IPS-15b (cell line): ENCODE measurements around the gene SMAP2.

Source experiments
- H3K27me3 ChIP-seq: one replicate; pipeline ENCODE4 v1.6.1; 2013; ENCODE audit warnings: low read length; ENCODE audit not compliant: control insufficient read depth, insufficient read depth
- H3K36me3 ChIP-seq: one replicate; pipeline ENCODE4 v1.6.1; 2013; ENCODE audit warnings: low read length; ENCODE audit not compliant: control insufficient read depth, insufficient read depth
- H3K4me1 ChIP-seq: one replicate; pipeline ENCODE4 v1.6.1; 2013; ENCODE audit warnings: mild to moderate bottlenecking, low read length; ENCODE audit not compliant: control insufficient read depth, insufficient read depth
- H3K4me3 ChIP-seq: one replicate; pipeline ENCODE4 v1.5.1; 2013; ENCODE audit warnings: low read depth, low read length
- H3K9ac ChIP-seq: one replicate; pipeline ENCODE4 v1.6.1; 2013; ENCODE audit warnings: low read depth, mild to moderate bottlenecking, low read length
- H3K9me3 ChIP-seq: one replicate; pipeline ENCODE4 v1.6.1; 2013; ENCODE audit warnings: mild to moderate bottlenecking, low read length; ENCODE audit not compliant: control insufficient read depth, insufficient read depth

Gene SMAP2

GRCh38 chr1:40379785-40380452 is 6.4 kb downstream of the SMAP2 start:
- H3K4me3 ChIP-seq = no peak overlapping the region
- H3K9me3 ChIP-seq = no peaks in the 10 kb centered on the region
- H3K9ac ChIP-seq = no peak overlapping the region
- H3K27me3 ChIP-seq = peaks cover 1% of the 10 kb centered on the region
- no peaks in the 10 kb centered on the region for H3K36me3 ChIP-seq
- H3K4me1 ChIP-seq = no peaks in the 10 kb centered on the region

GRCh38 chr1:40380817-40381216 is 7.3 kb downstream of the SMAP2 start:
- Histone ChIP-seq H3K27me3 (no peaks in the 10 kb centered on the region), H3K9ac (no peak overlapping the region), H3K4me3 (no peak overlapping the region), H3K36me3 (no peaks in the 10 kb centered on the region), H3K4me1 (no peaks in the 10 kb centered on the region), H3K9me3 (no peaks in the 10 kb centered on the region)

GRCh38 chr1:40381268-40382107 is 8.0 kb downstream of the SMAP2 start:
- no peaks in the 10 kb centered on the region for H3K9me3 ChIP-seq
- H3K27me3 ChIP-seq = no peaks in the 10 kb centered on the region
- no peak overlapping the region for H3K4me3 ChIP-seq
- no peak overlapping the region for H3K9ac ChIP-seq
- no peaks in the 10 kb centered on the region for H3K36me3 ChIP-seq
- H3K4me1 ChIP-seq = no peaks in the 10 kb centered on the region

- Histone ChIP-seq H3K36me3 (no peaks in the 10 kb centered on the region), H3K9ac (no peak overlapping the region), H3K4me3 (no peak overlapping the region), H3K9me3 (no peaks in the 10 kb centered on the region), H3K4me1 (no peaks in the 10 kb centered on the region), H3K27me3 (no peaks in the 10 kb centered on the region)
Measured at GRCh38 chr1:40382108-40382460, 8.6 kb downstream of the SMAP2 start.

- Histone ChIP-seq H3K36me3 (no peaks in the 10 kb centered on the region), H3K4me3 (no peak overlapping the region), H3K9ac (no peak overlapping the region), H3K27me3 (no peaks in the 10 kb centered on the region), H3K9me3 (no peaks in the 10 kb centered on the region), H3K4me1 (no peaks in the 10 kb centered on the region)
Measured at GRCh38 chr1:40382601-40383000, 9.1 kb downstream of the SMAP2 start.

- no peaks in the 10 kb centered on the region for H3K36me3 ChIP-seq
- no peak overlapping the region for H3K4me3 ChIP-seq
- H3K9me3 ChIP-seq = no peaks in the 10 kb centered on the region
- H3K27me3 ChIP-seq = no peaks in the 10 kb centered on the region
- no peak overlapping the region for H3K9ac ChIP-seq
- H3K4me1 ChIP-seq = no peaks in the 10 kb centered on the region
Measured at GRCh38 chr1:40383095-40383487, 9.6 kb downstream of the SMAP2 start.

GRCh38 chr1:40383488-40384412 is 10.2 kb downstream of the SMAP2 start:
- no peak overlapping the region for H3K9ac ChIP-seq
- H3K27me3 ChIP-seq = no peaks in the 10 kb centered on the region
- H3K4me3 ChIP-seq = no peak overlapping the region
- H3K36me3 ChIP-seq = no peaks in the 10 kb centered on the region
- H3K4me1 ChIP-seq = no peaks in the 10 kb centered on the region
- H3K9me3 ChIP-seq = no peaks in the 10 kb centered on the region

GRCh38 chr1:40384413-40384762 is 10.9 kb downstream of the SMAP2 start:
- Histone ChIP-seq H3K9ac (no peak overlapping the region), H3K36me3 (no peaks in the 10 kb centered on the region), H3K27me3 (no peaks in the 10 kb centered on the region), H3K9me3 (no peaks in the 10 kb centered on the region), H3K4me1 (no peaks in the 10 kb centered on the region), H3K4me3 (no peak overlapping the region)

GRCh38 chr1:40384887-40385286 is 11.4 kb downstream of the SMAP2 start:
- H3K36me3 ChIP-seq = no peaks in the 10 kb centered on the region
- H3K9ac ChIP-seq = no peak overlapping the region
- H3K4me3 ChIP-seq = no peak overlapping the region
- H3K27me3 ChIP-seq = no peaks in the 10 kb centered on the region
- no peaks in the 10 kb centered on the region for H3K9me3 ChIP-seq
- H3K4me1 ChIP-seq = no peaks in the 10 kb centered on the region

- Histone ChIP-seq H3K9ac (no peak overlapping the region), H3K4me1 (no peaks in the 10 kb centered on the region), H3K27me3 (no peaks in the 10 kb centered on the region), H3K4me3 (no peak overlapping the region), H3K9me3 (no peaks in the 10 kb centered on the region), H3K36me3 (no peaks in the 10 kb centered on the region)
Measured at GRCh38 chr1:40385437-40386358, 12.2 kb downstream of the SMAP2 start.

GRCh38 chr1:40386359-40386723 is 12.8 kb downstream of the SMAP2 start:
- no peaks in the 10 kb centered on the region for H3K27me3 ChIP-seq
- no peaks in the 10 kb centered on the region for H3K36me3 ChIP-seq
- no peak overlapping the region for H3K9ac ChIP-seq
- H3K4me3 ChIP-seq = no peak overlapping the region
- no peaks in the 10 kb centered on the region for H3K9me3 ChIP-seq
- H3K4me1 ChIP-seq = no peaks in the 10 kb centered on the region
